HEK293 (cell line): ENCODE results near the gene MRLN.

Experiments used
- CTCF ChIA-PET: fragments of 350-600 bp; formaldehyde crosslinking; extraction: SDS; loops from one replicate; lab custom pipeline; 2021; ENCODE audit warnings: antibody characterized with exemption; lab: Yijun Ruan, JAX
- POLR2A ChIA-PET: fragments of 300-600 bp; formaldehyde crosslinking; extraction: SDS; loops from one replicate; lab custom pipeline; 2020; ENCODE audit warnings: antibody characterized with exemption, inconsistent platforms; lab: Yijun Ruan, JAX
- H3K27ac ChIP-seq: fragments of 200-500 bp; sonication (Bioruptor generic); 2 replicates; pipeline ENCODE4 v1.5.1; 2014; ENCODE audit warnings: low read depth, low read length, control low read depth, inconsistent platforms; ENCODE audit errors: extremely low read depth
- H3K36me3 ChIP-seq, 2 experiments: fragments of 200-500 bp in 1 of 2; sonication (Bioruptor generic) in 1 of 2; 1 replicate in 1 of 2; 2 replicates in 1 of 2; pipeline ENCODE4 v1.5.1; 2014 to 2017; ENCODE audit warnings: inconsistent platforms in 2 of 2, low read length in 2 of 2; ENCODE audit not compliant: control insufficient read depth in 2 of 2, insufficient read depth in 1 of 2
- H3K4me1 ChIP-seq: fragments of 200-500 bp; sonication (Bioruptor generic); 2 replicates; pipeline ENCODE4 v1.5.1; 2014; ENCODE audit warnings: mild to moderate bottlenecking, low read length, inconsistent platforms; ENCODE audit not compliant: control insufficient read depth, insufficient read depth
- H3K4me3 ChIP-seq: 2 replicates; pipeline ENCODE4 v1.5.1; 2011; ENCODE audit warnings: low read depth, mild to moderate bottlenecking, control low read depth, low read length, moderate library complexity
- H3K9me3 ChIP-seq: fragments of 200-500 bp; sonication (Bioruptor generic); 2 replicates; pipeline ENCODE4 v1.5.1; 2014; ENCODE audit warnings: low read depth, low read length, inconsistent platforms; ENCODE audit not compliant: control insufficient read depth, insufficient read depth
- ELK4 ChIP-seq: IDR thresholded peaks from 2 replicates; pipeline ENCODE4 v1.6.1; 2011; ENCODE audit warnings: mild to moderate bottlenecking, low read depth, low read length, borderline replicate concordance
- HOXA7 ChIP-seq: sonication (generic); formaldehyde crosslinking; IDR thresholded peaks from 2 replicates; pipeline ENCODE4 v1.8.1; 2022; ENCODE audit warnings: missing genetic modification reagents, borderline replicate concordance
- PATZ1 ChIP-seq: fragments of 450-650 bp; formaldehyde crosslinking; IDR thresholded peaks from 2 replicates; pipeline ENCODE4 v1.5.1; 2016; ENCODE audit warnings: missing biosample characterization, missing genetic modification characterization
- PRDM1 ChIP-seq: fragments of 450-650 bp; formaldehyde crosslinking; IDR thresholded peaks from 2 replicates; pipeline ENCODE4; 2016; ENCODE audit warnings: missing biosample characterization, missing genetic modification characterization
- RBAK ChIP-seq: fragments of 450-650 bp; formaldehyde crosslinking; IDR thresholded peaks from 2 replicates; pipeline ENCODE4 v1.5.1; 2016; ENCODE audit warnings: missing biosample characterization, missing genetic modification characterization
- SETDB1 ChIP-seq: IDR thresholded peaks from one replicate; pipeline ENCODE4 v1.6.1; 2017; ENCODE audit warnings: mild to moderate bottlenecking, low read length, moderate library complexity, mixed read lengths; ENCODE audit not compliant: insufficient read length
- ZBTB48 ChIP-seq: fragments of 450-650 bp; formaldehyde crosslinking; IDR thresholded peaks from 2 replicates; pipeline ENCODE4 v1.5.1; 2016; ENCODE audit warnings: missing biosample characterization, missing genetic modification characterization
- ZFHX2 ChIP-seq: fragments of 450-650 bp; formaldehyde crosslinking; conservative IDR thresholded peaks from 2 replicates; pipeline ENCODE4 v1.5.1; 2016; ENCODE audit warnings: missing biosample characterization, missing genetic modification characterization
- ZNF133 ChIP-seq: fragments of 450-650 bp; formaldehyde crosslinking; IDR thresholded peaks from 2 replicates; pipeline ENCODE4 v1.5.1; 2016; ENCODE audit warnings: missing biosample characterization, missing genetic modification characterization
- ZNF155 ChIP-seq: fragments of 450-650 bp; formaldehyde crosslinking; IDR thresholded peaks from 2 replicates; pipeline ENCODE4 v1.5.1; 2016; ENCODE audit warnings: missing biosample characterization, missing genetic modification characterization
- ZNF24 ChIP-seq: fragments of 450-650 bp; formaldehyde crosslinking; IDR thresholded peaks from 2 replicates; pipeline ENCODE4 v1.5.1; 2016; ENCODE audit warnings: missing biosample characterization, missing genetic modification characterization
- ZNF248 ChIP-seq: fragments of 450-650 bp; formaldehyde crosslinking; IDR thresholded peaks from 2 replicates; pipeline ENCODE4 v1.5.1; 2017; ENCODE audit warnings: missing biosample characterization, missing genetic modification characterization
- ZNF366 ChIP-seq: fragments of 450-650 bp; formaldehyde crosslinking; conservative IDR thresholded peaks from 2 replicates; pipeline ENCODE4 v1.5.1; 2016; ENCODE audit warnings: missing biosample characterization, missing genetic modification characterization
- ZNF404 ChIP-seq: fragments of 450-650 bp; formaldehyde crosslinking; IDR thresholded peaks from 2 replicates; pipeline ENCODE4 v1.5.1; 2017; ENCODE audit warnings: missing biosample characterization, missing genetic modification characterization
- ZNF416 ChIP-seq: fragments of 450-650 bp; formaldehyde crosslinking; IDR thresholded peaks from 2 replicates; pipeline ENCODE4 v1.5.1; 2016; ENCODE audit warnings: missing biosample characterization, missing genetic modification characterization
- ZNF521 ChIP-seq: fragments of 450-650 bp; formaldehyde crosslinking; IDR thresholded peaks from 2 replicates; pipeline ENCODE4 v1.5.1; 2017; ENCODE audit warnings: missing biosample characterization, mild to moderate bottlenecking, missing genetic modification characterization
- ZNF623 ChIP-seq: fragments of 450-650 bp; formaldehyde crosslinking; IDR thresholded peaks from 2 replicates; pipeline ENCODE4 v1.5.1; 2016; ENCODE audit warnings: missing biosample characterization, missing genetic modification characterization
- ZNF654 ChIP-seq: fragments of 450-650 bp; formaldehyde crosslinking; IDR thresholded peaks from 2 replicates; pipeline ENCODE4 v1.5.1; 2016; ENCODE audit warnings: low read depth, missing biosample characterization, missing genetic modification characterization
- ZNF692 ChIP-seq: fragments of 450-650 bp; formaldehyde crosslinking; IDR thresholded peaks from 2 replicates; pipeline ENCODE4 v1.5.1; 2016; ENCODE audit warnings: missing biosample characterization, missing genetic modification characterization
- ZNF777 ChIP-seq: fragments of 450-650 bp; formaldehyde crosslinking; IDR thresholded peaks from 2 replicates; pipeline ENCODE4 v1.5.1; 2017; ENCODE audit warnings: missing biosample characterization, missing genetic modification characterization, borderline replicate concordance
- ZNF837 ChIP-seq: fragments of 450-650 bp; formaldehyde crosslinking; IDR thresholded peaks from 2 replicates; pipeline ENCODE4 v1.5.1; 2016; ENCODE audit warnings: missing biosample characterization, missing genetic modification characterization
- TF ChIP-seq, protein P1 (sequence below): fragments of 450-650 bp; formaldehyde crosslinking; conservative IDR thresholded peaks from 2 replicates; pipeline ENCODE4 v1.5.1; 2016; ENCODE audit warnings: low read depth, missing biosample characterization, missing genetic modification characterization

Gene MRLN

DNA sequence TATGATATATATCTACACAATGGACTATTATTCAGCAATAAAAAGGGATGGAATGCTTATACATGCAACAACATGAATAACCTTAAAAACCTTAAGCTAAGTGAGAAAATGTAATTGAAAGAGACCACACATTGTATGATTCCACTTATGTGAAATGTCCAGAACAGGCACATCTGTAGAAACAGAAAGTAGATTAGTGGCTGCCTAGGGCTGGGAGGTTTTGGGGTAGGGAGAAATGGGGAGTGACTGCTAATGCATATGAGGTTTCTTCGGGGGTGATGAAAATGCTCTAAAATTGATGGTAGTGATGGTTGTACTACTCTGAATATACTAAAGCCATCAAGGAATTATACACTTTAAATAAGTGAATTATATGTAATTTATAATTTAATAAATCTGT, 58.3 kb downstream of the MRLN start:
- ChIA-PET CTCF (interaction anchor here (0.6 kb wide), 1 partner anchor 132 kb away, joined by 3 read pairs; no protein-coding TSS in a partner anchor), POLR2A (no interaction called here)
- TF ChIP-seq ZNF133 (no peak), ZNF24 (tag by site-specific recombination) (no peak), ZNF837 (tag by site-specific recombination) (no peak), PRDM1 (tag by site-specific recombination) (no peak), ZNF623 (tag by site-specific recombination) (no peak), ZNF155 (no peak), ZNF654 (no peak), ZNF404 (tag by site-specific recombination) (no peak), ZNF692 (tag by site-specific recombination) (no peak)
- H3K36me3 ChIP-seq: no peaks in the 10 kb centered on the region
- H3K27ac ChIP-seq: no peak overlapping the region
- H3K4me1 ChIP-seq: no peaks in the 10 kb centered on the region
- no peaks in the 10 kb centered on the region for H3K9me3 ChIP-seq
- no peak overlapping the region for H3K4me3 ChIP-seq

DNA sequence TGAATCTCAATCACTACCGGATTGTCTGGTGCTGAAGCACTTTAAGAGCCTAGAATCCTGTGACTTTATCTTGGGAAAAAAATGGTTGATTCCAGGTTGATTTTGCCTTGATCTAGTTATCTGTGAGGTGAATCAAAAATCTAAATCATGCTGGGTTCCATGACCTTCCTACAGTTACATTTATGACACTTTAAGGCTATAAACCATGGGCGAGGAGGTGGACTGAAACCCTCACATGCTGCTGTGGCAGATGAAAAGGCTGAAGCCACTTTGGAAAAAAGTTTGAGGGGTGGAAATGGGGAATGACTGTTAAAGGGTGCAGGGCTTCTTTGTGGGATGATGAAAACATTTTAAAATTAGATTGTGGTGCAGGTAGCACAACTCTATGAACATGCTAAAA, 61.1 kb downstream of the MRLN start:
- no peaks in the 10 kb centered on the region for H3K9me3 ChIP-seq
- no peak overlapping the region for H3K4me3 ChIP-seq
- no peak overlapping the region for H3K27ac ChIP-seq
- H3K36me3 ChIP-seq: no peaks in the 10 kb centered on the region
- POLR2A ChIA-PET: no interaction called here
- no peaks in the 10 kb centered on the region for H3K4me1 ChIP-seq
- TF ChIP-seq PATZ1 (tag by site-specific recombination): no peak
- CTCF ChIA-PET: interaction anchor here (1.1 kb wide), 1 partner anchor 9 kb away, joined by 3 read pairs; no protein-coding TSS in a partner anchor

DNA sequence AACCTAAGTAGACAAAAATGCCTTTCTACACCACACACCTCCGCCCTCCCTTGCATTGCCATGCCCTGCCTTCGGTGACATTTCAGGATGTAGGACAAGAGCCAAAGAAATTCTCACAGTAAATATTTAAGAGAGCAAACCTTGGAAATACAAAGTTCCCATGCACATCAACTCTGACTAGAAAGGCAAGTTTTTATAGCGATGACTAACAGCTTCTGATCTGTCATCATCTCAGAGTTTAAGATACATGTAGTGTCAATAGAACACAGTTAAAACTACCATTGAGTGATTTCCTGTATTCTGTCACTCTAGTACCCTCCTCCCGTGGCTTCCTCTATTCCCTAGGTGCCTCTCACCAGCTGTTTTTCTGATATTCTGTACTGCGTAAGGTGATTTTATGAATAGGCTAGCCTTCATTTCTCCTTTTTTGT, 64.3 kb downstream of the MRLN start:
- H3K4me1 ChIP-seq: no peaks in the 10 kb centered on the region
- H3K27ac ChIP-seq: no peak overlapping the region
- no peaks in the 10 kb centered on the region for H3K36me3 ChIP-seq
- no peaks in the 10 kb centered on the region for H3K9me3 ChIP-seq
- ChIA-PET CTCF (no interaction called here), POLR2A (no interaction called here)
- no peak overlapping the region for H3K4me3 ChIP-seq
- no peak for TF ChIP-seq SETDB1
- TF ChIP-seq ZNF777 (tag by site-specific recombination): no peak
- no peak for TF ChIP-seq ZFHX2 (tag by site-specific recombination)
- TF ChIP-seq ELK4: no peak
- no peak for TF ChIP-seq ZNF366 (tag by site-specific recombination)
- TF ChIP-seq ZNF521: no peak
- TF ChIP-seq ZBTB48 (tag by site-specific recombination): no peak
- no peak for TF ChIP-seq RBAK (tag by site-specific recombination)
- TF ChIP-seq ZNF248 (tag by site-specific recombination): no peak
- TF ChIP-seq ZNF416 (tag by site-specific recombination): no peak
- TF ChIP-seq, protein P1, sequence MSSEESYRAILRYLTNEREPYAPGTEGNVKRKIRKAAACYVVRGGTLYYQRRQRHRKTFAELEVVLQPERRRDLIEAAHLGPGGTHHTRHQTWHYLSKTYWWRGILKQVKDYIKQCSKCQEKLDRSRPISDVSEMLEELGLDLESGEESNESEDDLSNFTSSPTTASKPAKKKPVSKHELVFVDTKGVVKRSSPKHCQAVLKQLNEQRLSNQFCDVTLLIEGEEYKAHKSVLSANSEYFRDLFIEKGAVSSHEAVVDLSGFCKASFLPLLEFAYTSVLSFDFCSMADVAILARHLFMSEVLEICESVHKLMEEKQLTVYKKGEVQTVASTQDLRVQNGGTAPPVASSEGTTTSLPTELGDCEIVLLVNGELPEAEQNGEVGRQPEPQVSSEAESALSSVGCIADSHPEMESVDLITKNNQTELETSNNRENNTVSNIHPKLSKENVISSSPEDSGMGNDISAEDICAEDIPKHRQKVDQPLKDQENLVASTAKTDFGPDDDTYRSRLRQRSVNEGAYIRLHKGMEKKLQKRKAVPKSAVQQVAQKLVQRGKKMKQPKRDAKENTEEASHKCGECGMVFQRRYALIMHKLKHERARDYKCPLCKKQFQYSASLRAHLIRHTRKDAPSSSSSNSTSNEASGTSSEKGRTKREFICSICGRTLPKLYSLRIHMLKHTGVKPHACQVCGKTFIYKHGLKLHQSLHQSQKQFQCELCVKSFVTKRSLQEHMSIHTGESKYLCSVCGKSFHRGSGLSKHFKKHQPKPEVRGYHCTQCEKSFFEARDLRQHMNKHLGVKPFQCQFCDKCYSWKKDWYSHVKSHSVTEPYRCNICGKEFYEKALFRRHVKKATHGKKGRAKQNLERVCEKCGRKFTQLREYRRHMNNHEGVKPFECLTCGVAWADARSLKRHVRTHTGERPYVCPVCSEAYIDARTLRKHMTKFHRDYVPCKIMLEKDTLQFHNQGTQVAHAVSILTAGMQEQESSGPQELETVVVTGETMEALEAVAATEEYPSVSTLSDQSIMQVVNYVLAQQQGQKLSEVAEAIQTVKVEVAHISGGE (tag by site-specific recombination): no peak
- TF ChIP-seq HOXA7 (CRISPR knock-in tag): no peak
- TF ChIP-seq PATZ1 (tag by site-specific recombination): no peak
